Measurements from ENCODE around the gene PRDM2.

Gene PRDM2

GRCh38 chr1:13766592-13767564, 66.9 kb downstream of the PRDM2 start:
- H3K4me3 ChIP-seq (ENCODE audit: low read depth, low read length): no peak overlapping the region
- TF ChIP-seq CTCF (IDR thresholded peaks at IDR 0.05; ENCODE audit: low read depth, low read length, missing control alignments): no peak
- in situ Hi-C loops (cut with HindIII; ENCODE audit: low sequenced_read_pairs): no loop called here
- DNase-seq (ENCODE audit: low read depth): no peak

GRCh38 chr1:13769212-13769611, 69.2 kb downstream of the PRDM2 start:
- no peak overlapping the region for H3K4me3 ChIP-seq (ENCODE audit: low read depth, low read length)
- DNase-seq (ENCODE audit: low read depth): no peak
- in situ Hi-C loops (cut with HindIII; ENCODE audit: low sequenced_read_pairs): no loop called here
- TF ChIP-seq CTCF (IDR thresholded peaks at IDR 0.05; ENCODE audit: low read depth, low read length, missing control alignments): no peak

- no peak overlapping the region for H3K4me3 ChIP-seq (ENCODE audit: low read depth, low read length)
- in situ Hi-C loops (cut with HindIII; ENCODE audit: low sequenced_read_pairs): no loop called here
- DNase-seq (ENCODE audit: low read depth): no peak
- no peak for TF ChIP-seq CTCF (IDR thresholded peaks at IDR 0.05; ENCODE audit: low read depth, low read length, missing control alignments)
Measured at GRCh38 chr1:13769830-13770229, 69.8 kb downstream of the PRDM2 start.

GRCh38 chr1:13770743-13771142, 70.8 kb downstream of the PRDM2 start:
- no peak for TF ChIP-seq CTCF (IDR thresholded peaks at IDR 0.05; ENCODE audit: low read depth, low read length, missing control alignments)
- in situ Hi-C loops (cut with HindIII; ENCODE audit: low sequenced_read_pairs): no loop called here
- no peak for DNase-seq (ENCODE audit: low read depth)
- H3K4me3 ChIP-seq (ENCODE audit: low read depth, low read length): no peak overlapping the region

GRCh38 chr1:13771745-13772144, 71.8 kb downstream of the PRDM2 start:
- DNase-seq (ENCODE audit: low read depth): no peak
- no peak for TF ChIP-seq CTCF (IDR thresholded peaks at IDR 0.05; ENCODE audit: low read depth, low read length, missing control alignments)
- in situ Hi-C loops (cut with HindIII; ENCODE audit: low sequenced_read_pairs): no loop called here
- H3K4me3 ChIP-seq (ENCODE audit: low read depth, low read length): no peak overlapping the region

GRCh38 chr1:13772271-13772670, 72.3 kb downstream of the PRDM2 start:
- in situ Hi-C loops (cut with HindIII; ENCODE audit: low sequenced_read_pairs): no loop called here
- no peak for DNase-seq (ENCODE audit: low read depth)
- TF ChIP-seq CTCF (IDR thresholded peaks at IDR 0.05; ENCODE audit: low read depth, low read length, missing control alignments): no peak
- no peak overlapping the region for H3K4me3 ChIP-seq (ENCODE audit: low read depth, low read length)
